GM18520 (cell line): ENCODE data around the gene OGFOD2.

Experiments used
- ATAC-seq: cut with Tn5 transposase; IDR thresholded peaks from one replicate; pipeline ENCODE4 v1.9.1; 2021; ENCODE audit not compliant: unreplicated experiment

Gene OGFOD2

GRCh38 chr12:122988036-122988435, 13.0 kb downstream of the OGFOD2 start:
- no peak for ATAC-seq

DNA sequence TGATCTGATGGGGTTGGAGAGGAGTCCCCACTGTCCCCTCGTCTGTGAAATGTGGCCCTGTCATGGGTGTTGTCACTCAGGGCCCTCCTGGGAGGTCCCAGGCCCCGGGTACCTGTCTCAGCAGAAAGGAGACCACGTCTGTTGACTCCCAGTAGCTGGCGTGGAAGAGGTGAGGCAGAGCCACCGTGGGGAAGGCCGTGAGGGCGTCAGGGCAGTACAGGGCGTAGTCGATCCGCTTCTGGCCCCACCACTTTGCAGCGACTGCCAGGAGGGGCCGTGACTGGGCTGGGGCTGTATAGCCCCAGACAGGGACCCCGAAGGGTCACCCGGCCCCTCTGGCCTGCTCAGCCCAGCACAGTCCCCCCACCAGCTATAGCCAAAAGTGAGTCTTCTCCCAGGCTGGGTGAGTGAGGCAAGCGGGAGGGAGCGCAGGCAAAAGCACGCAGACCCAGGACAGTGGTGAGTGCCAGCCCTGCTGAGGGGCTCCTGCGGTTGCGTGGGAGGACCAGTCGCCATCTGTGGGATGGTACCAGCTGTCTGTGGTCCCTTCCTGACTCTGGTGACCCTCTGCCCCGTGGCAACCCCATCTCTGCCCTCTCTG, 13.7 kb downstream of the OGFOD2 start:
- ATAC-seq = no peak

DNA sequence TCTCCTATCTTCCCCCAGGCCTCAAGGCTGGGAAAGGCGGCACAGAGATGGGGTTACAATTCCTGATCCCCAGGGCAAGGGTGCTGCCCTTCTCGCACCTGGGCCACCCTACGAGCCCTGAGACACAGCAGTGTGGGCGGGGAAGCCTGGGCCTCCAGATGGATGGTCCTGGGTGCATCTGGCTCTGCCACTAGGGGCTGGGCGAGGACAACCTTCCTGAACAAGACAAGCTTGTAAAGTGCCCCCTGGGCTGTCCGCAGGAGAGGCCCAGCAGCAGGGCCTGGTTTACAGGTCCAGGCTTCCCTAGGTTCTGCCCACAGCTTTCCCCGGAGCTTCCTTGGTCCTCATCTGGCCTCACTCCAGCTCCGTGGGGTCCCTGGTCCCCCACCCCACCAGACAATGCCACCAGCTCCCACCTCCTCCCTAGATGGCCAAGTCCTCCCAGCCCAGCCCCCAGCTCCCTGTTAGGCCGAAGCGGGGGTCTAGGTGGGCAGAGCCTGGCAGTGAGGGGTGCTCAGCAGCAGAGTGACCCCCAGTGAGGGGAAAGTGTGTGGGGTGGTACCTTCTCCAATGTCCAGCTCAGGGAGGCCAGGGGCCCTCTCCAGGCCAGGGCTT, 14.3 kb downstream of the OGFOD2 start:
- no peak for ATAC-seq

GRCh38 chr12:122989874-122990419, 14.9 kb downstream of the OGFOD2 start:
- no peak for ATAC-seq

- no peak for ATAC-seq
Measured at GRCh38 chr12:122990561-122990960, 15.5 kb downstream of the OGFOD2 start.

GRCh38 chr12:122990961-122991622, 16.0 kb downstream of the OGFOD2 start:
- ATAC-seq = no peak

- no peak for ATAC-seq
Measured at GRCh38 chr12:122991623-122992275, 16.7 kb downstream of the OGFOD2 start.

GRCh38 chr12:122992386-122992785, 17.3 kb downstream of the OGFOD2 start:
- no peak for ATAC-seq

- no peak for ATAC-seq
Measured at GRCh38 chr12:122994140-122994675, 19.2 kb downstream of the OGFOD2 start.

- ATAC-seq = no peak
Measured at GRCh38 chr12:122994781-122995502, 19.9 kb downstream of the OGFOD2 start.

DNA sequence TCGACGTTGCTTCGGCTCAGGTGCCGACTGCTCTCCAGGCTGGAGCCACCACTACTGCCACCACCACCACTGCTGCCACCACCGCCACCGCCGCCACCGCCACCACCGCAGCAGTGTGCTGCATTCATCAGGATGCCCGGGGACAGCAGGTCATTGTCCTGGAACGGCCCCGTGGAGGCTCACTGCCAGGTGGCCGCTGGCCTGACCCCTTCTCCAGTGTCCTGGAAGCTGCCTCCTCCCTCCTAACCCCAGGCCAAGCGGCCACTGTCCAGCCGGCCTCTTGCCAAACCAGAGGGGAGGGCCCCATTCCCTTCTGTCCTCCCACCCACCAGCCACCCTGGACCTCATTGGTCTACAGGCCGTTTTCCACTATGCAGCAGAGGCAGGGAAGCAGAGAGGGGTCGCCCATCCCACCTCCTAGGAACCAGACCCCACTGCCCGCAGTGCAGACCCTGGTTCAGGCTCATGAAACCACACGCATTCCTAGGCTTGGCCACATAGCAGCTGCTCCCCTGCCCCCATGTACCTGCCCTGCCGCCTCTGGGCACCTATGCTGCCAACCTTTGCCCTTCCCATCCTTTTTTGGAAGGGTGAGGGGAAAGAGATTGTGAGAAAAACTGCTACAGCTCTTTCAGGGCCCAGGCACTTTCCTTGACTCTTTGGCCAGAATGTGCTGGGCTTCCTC, 20.6 kb downstream of the OGFOD2 start:
- no peak for ATAC-seq

DNA sequence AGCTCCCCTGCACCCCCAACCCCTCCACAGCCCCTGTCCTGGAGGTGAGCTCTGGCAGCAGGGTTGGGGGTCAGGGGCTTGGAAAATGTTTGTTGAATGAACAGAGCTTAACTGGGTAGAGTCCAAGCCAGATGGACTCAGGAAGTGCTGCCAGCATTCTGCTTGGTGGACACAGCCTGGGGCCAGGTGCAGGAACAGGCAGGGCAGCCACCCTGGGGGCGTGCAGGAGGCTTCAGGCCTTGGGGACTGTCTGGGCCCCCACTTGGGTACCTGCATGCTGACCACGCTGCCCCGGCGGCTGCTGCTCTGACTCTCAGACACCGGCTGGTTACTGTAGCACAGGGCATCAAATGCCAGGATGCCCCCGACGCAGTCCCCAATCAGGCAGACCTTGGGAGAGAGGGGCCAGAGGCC, 21.2 kb downstream of the OGFOD2 start:
- ATAC-seq = no peak

DNA sequence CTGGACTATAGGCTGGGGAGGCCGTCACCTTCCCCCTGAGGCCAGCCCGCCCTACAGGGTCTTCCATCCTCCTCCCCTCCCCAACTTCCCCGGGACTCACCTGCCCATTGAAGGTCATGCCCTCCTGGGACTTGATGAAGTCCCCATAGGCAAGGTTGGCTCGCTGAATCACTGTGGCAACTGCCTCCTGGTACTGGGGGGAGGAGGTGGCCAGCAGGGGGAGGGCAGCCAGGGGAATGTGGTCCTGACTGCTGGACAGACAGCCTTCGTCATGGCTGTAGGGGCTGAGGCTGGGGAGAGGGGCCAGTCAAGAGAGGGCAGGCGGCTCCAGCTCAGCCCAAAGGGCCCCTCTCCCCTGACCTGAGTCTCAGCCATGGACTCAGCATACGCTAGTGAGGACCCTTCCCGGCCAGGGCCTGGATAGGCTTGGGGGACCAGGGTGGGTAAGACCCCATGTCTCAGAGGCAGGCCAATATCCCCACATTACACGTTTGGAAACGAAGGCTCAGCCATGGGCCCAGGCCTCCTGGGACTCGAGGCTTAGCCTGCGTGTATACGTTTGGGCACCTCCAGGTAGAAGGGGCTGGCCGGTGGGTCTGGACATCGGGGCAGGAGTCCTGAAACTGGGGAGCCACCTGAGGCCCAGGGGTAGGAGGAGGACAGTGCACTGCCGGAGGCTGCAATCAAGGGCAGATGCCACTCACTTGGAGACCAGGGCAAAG, 21.7 kb downstream of the OGFOD2 start:
- no peak for ATAC-seq

- ATAC-seq = no peak
Measured at GRCh38 chr12:122997343-122998250, 22.6 kb downstream of the OGFOD2 start.

- no peak for ATAC-seq
Measured at GRCh38 chr12:122998316-122998715, 23.3 kb downstream of the OGFOD2 start.

DNA sequence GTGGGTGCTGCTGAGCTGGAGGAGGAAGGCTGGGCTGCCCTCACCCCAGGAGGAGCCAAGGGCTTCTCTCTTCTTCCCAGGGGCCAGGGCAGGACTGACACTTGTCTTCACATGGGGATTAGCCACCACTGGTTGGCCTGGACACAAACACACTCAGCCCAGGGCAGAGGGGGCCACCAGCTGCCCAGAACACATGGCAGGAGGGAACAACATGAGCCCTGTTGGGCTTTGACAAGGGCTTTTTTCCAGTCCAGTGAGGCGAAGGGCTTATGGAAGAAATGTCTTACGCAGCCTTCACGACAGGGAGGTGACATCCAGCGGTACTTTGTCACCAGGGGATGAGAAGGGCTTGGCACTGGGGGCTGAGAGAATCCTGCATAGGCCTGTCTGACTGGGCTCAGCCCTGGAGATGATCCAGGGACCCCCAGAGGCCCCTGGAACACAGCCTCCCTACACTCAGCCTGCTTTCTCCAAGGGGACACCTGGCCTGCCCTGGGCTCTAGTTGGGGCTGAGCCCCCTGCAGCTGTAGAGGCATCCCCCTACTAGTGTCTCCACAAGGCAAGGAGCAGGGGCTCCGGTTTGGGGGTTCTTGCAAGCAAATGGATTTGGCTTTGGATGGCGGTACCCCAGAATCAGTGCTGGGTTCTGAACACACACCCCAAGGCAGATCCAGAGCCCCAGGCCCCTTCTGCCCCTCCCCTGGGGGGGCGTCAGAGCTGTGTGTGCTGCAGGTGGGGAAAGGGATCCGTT, 24.3 kb downstream of the OGFOD2 start:
- ATAC-seq = no peak

- no peak for ATAC-seq
Measured at GRCh38 chr12:122999986-123000420, 25.0 kb downstream of the OGFOD2 start.

GRCh38 chr12:123000578-123000977, 25.5 kb downstream of the OGFOD2 start:
- no peak for ATAC-seq
